CD4-positive, alpha-beta T cell (primary cell): ENCODE results near the gene TSPAN11. TPM values are rescaled to one million over a fixed set of nuclear protein-coding genes. Genes with fewer than 3 reads are reported as not detected.

Experiments used
- ATAC-seq: fragments of 200-7000 bp; cut with Tn5 transposase; one replicate; pipeline ENCODE4 v1.10.0; 2022; ENCODE audit warnings: mild to moderate bottlenecking; ENCODE audit not compliant: poor library complexity
- CTCF ChIA-PET: fragments of 350-600 bp; sonication (Branson Sonifier 250); formaldehyde crosslinking; loops from one replicate; lab custom pipeline; 2021; ENCODE audit warnings: antibody characterized with exemption, inconsistent platforms; lab: Charles Lee
- POLR2A ChIA-PET: fragments of 350-600 bp; sonication (Branson Sonifier 250); formaldehyde crosslinking; loops from one replicate; lab custom pipeline; 2021; ENCODE audit warnings: antibody characterized with exemption, inconsistent platforms; lab: Charles Lee
- DNase-seq, 14 experiments: peaks; one replicate each; pipeline ENCODE4 v3.0.0-alpha.2; 2013 to 2020; ENCODE audit warnings: mixed read lengths in 2 of 14
- H3K27ac ChIP-seq, 2 donors: one replicate each; pipeline versions ENCODE4 v1.5.1 to v1.7.0; 2013; ENCODE audit warnings: low read length in 2 of 2, low read depth in 1 of 2, mild to moderate bottlenecking in 1 of 2
- H3K27me3 ChIP-seq, 2 experiments: 1 replicate in 1 of 2; 2 replicates in 1 of 2; pipeline versions ENCODE4 v1.6.1 to v1.7.0; 2013; ENCODE audit warnings: low read length in 2 of 2, control low read depth in 1 of 2, mild to moderate bottlenecking in 1 of 2, moderate library complexity in 1 of 2; ENCODE audit not compliant: insufficient read depth in 2 of 2, control insufficient read depth in 1 of 2
- H3K36me3 ChIP-seq: one replicate; pipeline ENCODE4 v1.6.1; 2013; ENCODE audit warnings: low read length, control low read depth; ENCODE audit not compliant: insufficient read depth
- H3K4me1 ChIP-seq: one replicate; pipeline ENCODE4 v1.6.1; 2013; ENCODE audit warnings: low read length, control low read depth; ENCODE audit not compliant: insufficient read depth
- H3K4me3 ChIP-seq: one replicate; pipeline ENCODE4 v1.5.1; 2013; ENCODE audit warnings: mild to moderate bottlenecking, low read length, moderate library complexity
- H3K9me3 ChIP-seq, 2 experiments: 1 replicate in 1 of 2; 2 replicates in 1 of 2; pipeline versions ENCODE4 v1.6.1 to v1.7.0; 2013; ENCODE audit warnings: low read length in 2 of 2, mild to moderate bottlenecking in 2 of 2, control low read depth in 1 of 2, moderate library complexity in 1 of 2; ENCODE audit not compliant: control insufficient read depth in 1 of 2, insufficient read depth in 1 of 2
- H3K27ac Mint-ChIP-seq: one replicate; pipeline ENCODE4 v1.8.0; 2020; ENCODE audit warnings: mixed read lengths
- H3K27me3 Mint-ChIP-seq: one replicate; pipeline ENCODE4 v1.8.0; 2021; ENCODE audit warnings: mixed read lengths
- H3K36me3 Mint-ChIP-seq: one replicate; pipeline ENCODE4 v1.8.0; 2021; ENCODE audit warnings: low read depth, mixed read lengths
- H3K4me1 Mint-ChIP-seq: one replicate; pipeline ENCODE4 v1.8.0; 2021; ENCODE audit warnings: low read depth, mixed read lengths
- H3K4me3 Mint-ChIP-seq: one replicate; pipeline ENCODE4 v1.8.0; 2020; ENCODE audit warnings: mild to moderate bottlenecking, mixed read lengths
- H3K9me3 Mint-ChIP-seq: one replicate; pipeline ENCODE4 v1.8.0; 2020; ENCODE audit warnings: mixed read lengths
- CTCF ChIP-seq: fragments of 200-600 bp; IDR thresholded peaks from one replicate; pipeline ENCODE4 v1.8.0; 2022; ENCODE audit warnings: antibody characterized with exemption, mild to moderate bottlenecking
- intact Hi-C, 2 experiments: fragments of 100-400 bp; cut with DNase I in 1 of 2; cut with micrococcal nuclease in 1 of 2; formaldehyde crosslinking; loops; one replicate each; pipeline versions ENCODE4 v1.15.1 to v1.9.0; 2023 to 2025; cut with DNase I, micrococcal nuclease
- total RNA-seq, 174 experiments: library from RNA in 2 of 174; stranded (reverse) in 2 of 174; gene quantifications; one replicate each; pipeline ENCODE4 v1.2.3 and lab custom pipeline; 2021 to 2026

TSPAN11 gene
- total RNA-seq, 2 experiments from 2014 or later = not detected

- no peak overlapping the region for H3K27ac Mint-ChIP-seq
- DNase-seq = no peak
- CTCF ChIA-PET = no interaction called here
- Histone ChIP-seq H3K4me3 (no peak overlapping the region), H3K27ac (no peak overlapping the region), H3K4me1 (no peaks in the 10 kb centered on the region), H3K27me3 (peaks cover 0 to 3% of the 10 kb centered on the region in 2 experiments), H3K9me3 (no peaks in the 10 kb centered on the region), H3K36me3 (no peaks in the 10 kb centered on the region)
- no peak overlapping the region for H3K4me3 Mint-ChIP-seq
- no peak for TF ChIP-seq CTCF
- ATAC-seq = no peak
- H3K27me3 Mint-ChIP-seq = peaks cover 4% of the 10 kb centered on the region
- no peaks in the 10 kb centered on the region for H3K36me3 Mint-ChIP-seq
- POLR2A ChIA-PET = no interaction called here
- H3K4me1 Mint-ChIP-seq = no peaks in the 10 kb centered on the region
- H3K9me3 Mint-ChIP-seq = no peaks in the 10 kb centered on the region
- intact Hi-C loops = no loop called here
Measured at GRCh38 chr12:30975581-30975980, 49.0 kb downstream of the TSPAN11 start.

- Mint-ChIP-seq H3K27me3 (peaks cover 4% of the 10 kb centered on the region), H3K36me3 (no peaks in the 10 kb centered on the region), H3K4me3 (no peak overlapping the region), H3K27ac (no peak overlapping the region), H3K4me1 (no peaks in the 10 kb centered on the region), H3K9me3 (no peaks in the 10 kb centered on the region)
- ChIA-PET CTCF (no interaction called here), POLR2A (no interaction called here)
- Histone ChIP-seq H3K27me3 (peaks cover 0 to 3% of the 10 kb centered on the region in 2 experiments), H3K27ac (no peak overlapping the region), H3K4me1 (no peaks in the 10 kb centered on the region), H3K36me3 (no peaks in the 10 kb centered on the region), H3K4me3 (no peak overlapping the region), H3K9me3 (no peaks in the 10 kb centered on the region)
- DNase-seq (no peak), ATAC-seq (no peak)
- no peak for TF ChIP-seq CTCF
- intact Hi-C loops = no loop called here
Measured at GRCh38 chr12:30976206-30976605, 49.7 kb downstream of the TSPAN11 start.

GRCh38 chr12:30977124-30977523 lies 50.6 kb downstream of the TSPAN11 start:
- TF ChIP-seq CTCF = no peak
- H3K36me3 ChIP-seq = no peaks in the 10 kb centered on the region
- intact Hi-C loops = no loop called here
- H3K4me3 Mint-ChIP-seq = no peak overlapping the region
- H3K9me3 ChIP-seq = no peaks in the 10 kb centered on the region
- H3K27ac Mint-ChIP-seq = no peak overlapping the region
- DNase-seq (no peak), ATAC-seq (no peak)
- no peak overlapping the region for H3K4me3 ChIP-seq
- no peaks in the 10 kb centered on the region for H3K4me1 ChIP-seq
- no peaks in the 10 kb centered on the region for H3K9me3 Mint-ChIP-seq
- peaks cover 0 to 3% of the 10 kb centered on the region in 2 experiments for H3K27me3 ChIP-seq
- peaks cover 4% of the 10 kb centered on the region for H3K27me3 Mint-ChIP-seq
- ChIA-PET POLR2A (no interaction called here), CTCF (no interaction called here)
- H3K27ac ChIP-seq = no peak overlapping the region
- H3K36me3 Mint-ChIP-seq = no peaks in the 10 kb centered on the region
- no peaks in the 10 kb centered on the region for H3K4me1 Mint-ChIP-seq
